GM18867 (cell line): Measurements from ENCODE around the gene OR11L1.

Experiments used
- ATAC-seq: cut with Tn5 transposase; IDR thresholded peaks from one replicate; pipeline ENCODE4 v1.9.1; 2021; ENCODE audit warnings: mild to moderate bottlenecking, moderate library complexity; ENCODE audit not compliant: unreplicated experiment

The OR11L1 gene

GRCh38 chr1:247841796-247842195 is at the start of gene OR11L1:
TSS of gene OR11L1 (minus strand) at chr1:247841896. CDS start at chr1:247841896, 0 bp downstream.
- no peak for ATAC-seq

- no peak for ATAC-seq
These were observed 43.2 kb upstream of the OR11L1 start for GRCh38 chr1:247884797-247885413.

DNA sequence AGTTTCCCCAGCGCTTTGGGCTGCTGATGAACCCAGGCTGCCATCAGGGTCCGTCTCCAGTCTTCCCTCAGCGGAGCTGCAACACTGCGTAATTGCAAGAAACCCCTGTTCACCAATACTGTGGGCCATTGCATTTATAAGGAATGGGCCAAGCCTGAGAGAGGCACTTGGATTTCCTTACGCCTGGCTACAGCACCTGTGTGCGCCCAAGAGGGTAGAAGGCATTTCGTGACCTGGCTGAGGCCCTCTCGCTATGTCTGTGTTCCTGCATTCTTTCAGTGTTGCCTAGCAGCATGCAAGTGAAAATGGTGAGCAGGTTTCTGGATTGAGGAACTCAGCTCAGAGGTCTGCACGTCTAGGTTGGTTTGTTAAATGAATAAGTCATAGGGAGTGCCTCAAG is 41.6 kb upstream of the OR11L1 start:
- no peak for ATAC-seq

GRCh38 chr1:247865416-247865815 is 23.7 kb upstream of the OR11L1 start:
- no peak for ATAC-seq

- ATAC-seq, result no peak
These were observed 22.9 kb upstream of the OR11L1 start for GRCh38 chr1:247864644-247865043.

GRCh38 chr1:247862756-247863155 is 21.1 kb upstream of the OR11L1 start:
- no peak for ATAC-seq

GRCh38 chr1:247857985-247858619 is 16.4 kb upstream of the OR11L1 start:
- no peak for ATAC-seq

DNA sequence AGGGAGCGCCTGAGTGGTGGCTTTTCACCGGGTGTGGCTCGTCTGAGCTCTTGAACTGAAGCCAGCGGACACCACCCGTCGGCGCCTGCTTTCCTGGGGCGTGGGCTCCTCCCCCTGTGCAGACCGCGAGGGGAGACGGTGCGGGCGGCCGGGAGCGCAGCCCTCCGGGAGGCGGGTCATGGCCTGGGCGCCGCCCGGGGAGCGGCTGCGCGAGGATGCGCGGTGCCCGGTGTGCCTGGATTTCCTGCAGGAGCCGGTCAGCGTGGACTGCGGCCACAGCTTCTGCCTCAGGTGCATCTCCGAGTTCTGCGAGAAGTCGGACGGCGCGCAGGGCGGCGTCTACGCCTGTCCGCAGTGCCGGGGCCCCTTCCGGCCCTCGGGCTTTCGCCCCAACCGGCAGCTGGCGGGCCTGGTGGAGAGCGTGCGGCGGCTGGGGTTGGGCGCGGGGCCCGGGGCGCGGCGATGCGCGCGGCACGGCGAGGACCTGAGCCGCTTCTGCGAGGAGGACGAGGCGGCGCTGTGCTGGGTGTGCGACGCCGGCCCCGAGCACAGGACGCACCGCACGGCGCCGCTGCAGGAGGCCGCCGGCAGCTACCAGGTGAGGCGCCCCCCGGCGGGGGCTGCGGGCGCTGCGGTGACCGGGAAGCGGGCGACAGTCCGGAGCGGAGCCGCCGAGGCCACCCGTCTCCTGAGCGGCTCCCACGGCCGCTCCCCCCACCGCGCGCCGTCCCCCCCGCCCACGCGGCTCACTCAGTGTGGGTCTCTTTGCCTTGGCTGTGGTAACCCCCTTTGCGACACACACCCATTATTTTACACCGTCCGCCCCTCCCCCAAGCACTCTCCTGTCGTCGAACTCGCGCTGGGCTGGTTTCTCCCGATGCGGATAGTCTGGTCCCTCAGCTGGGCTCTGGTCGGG is 15.6 kb upstream of the OR11L1 start, which contains the start of gene TRIM58:
TSS of gene TRIM58 (plus strand) at position 119 of the 916 bp plus-strand sequence. CDS start at position 179, 60 bp downstream.
- ATAC-seq, result no peak

- ATAC-seq, result no peak
These were observed 14.2 kb upstream of the OR11L1 start for GRCh38 chr1:247855911-247856310.

DNA sequence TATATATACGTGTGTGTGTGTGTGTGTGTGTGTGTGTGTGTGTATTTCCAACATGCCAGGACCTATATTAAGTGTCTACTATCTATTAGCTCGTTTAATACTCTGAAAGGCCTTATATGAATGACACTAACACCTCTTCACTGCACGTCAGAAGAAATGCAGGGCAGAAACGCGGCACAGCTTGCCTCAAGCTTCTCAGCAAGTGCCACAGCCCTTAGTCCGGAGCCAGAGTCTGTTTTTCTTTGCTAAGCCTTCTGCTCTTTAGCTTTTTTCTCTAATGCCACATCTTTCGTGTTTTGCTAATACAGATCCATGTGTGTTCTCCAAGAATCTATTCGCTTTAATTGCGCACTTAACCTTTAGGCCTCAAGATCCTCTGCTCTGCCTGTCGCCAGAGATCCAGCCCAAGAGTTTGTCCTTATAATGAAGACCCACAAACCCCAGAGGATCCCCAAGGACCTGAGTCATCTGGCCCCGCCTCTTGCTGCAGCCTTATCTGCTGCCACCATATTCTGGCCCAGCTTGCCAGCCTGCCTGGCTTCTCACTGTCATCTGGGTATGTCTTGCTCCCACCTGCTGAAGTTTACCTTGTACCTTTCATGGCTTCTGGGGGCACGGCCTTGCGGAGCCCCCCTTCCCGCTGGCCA is 13.3 kb upstream of the OR11L1 start:
- no peak for ATAC-seq

DNA sequence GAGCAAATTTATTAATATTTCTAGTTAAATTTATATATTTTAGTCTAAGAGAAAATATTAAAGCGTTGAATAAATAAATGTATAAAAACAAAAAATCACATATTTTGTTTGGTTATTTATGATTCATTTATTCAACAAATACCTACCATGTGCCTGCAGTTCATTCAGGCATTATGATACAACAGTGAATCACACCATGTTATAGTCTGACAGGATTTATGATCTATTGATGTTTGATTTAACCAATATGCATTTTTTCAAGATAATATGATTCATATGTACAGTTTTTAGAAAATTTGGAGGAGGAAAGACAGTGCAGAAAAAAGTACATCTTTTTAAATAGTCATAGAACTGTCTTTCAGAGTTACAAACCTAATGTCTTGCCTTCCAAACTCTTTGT is 7.9 kb upstream of the OR11L1 start:
- ATAC-seq, result no peak

GRCh38 chr1:247848346-247848745 is 6.7 kb upstream of the OR11L1 start:
- ATAC-seq, result no peak

DNA sequence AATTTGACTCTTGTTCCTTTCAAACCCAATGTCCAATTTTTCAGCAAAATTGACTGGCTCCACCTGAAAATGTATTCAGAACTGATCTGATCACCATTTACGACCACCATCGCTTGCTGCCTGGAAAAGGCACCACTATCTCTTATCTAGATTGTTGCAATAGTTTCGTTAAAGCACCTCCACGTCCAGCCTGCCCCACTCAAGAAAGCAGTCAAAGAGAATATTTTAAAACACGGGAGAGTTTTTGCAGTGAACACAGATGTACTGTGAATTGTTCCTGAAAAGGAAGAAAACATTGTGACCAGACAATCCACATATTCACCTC is 4.0 kb upstream of the OR11L1 start:
- no peak for ATAC-seq

- ATAC-seq, result no peak
These were observed 3.5 kb upstream of the OR11L1 start for GRCh38 chr1:247845011-247845692.

DNA sequence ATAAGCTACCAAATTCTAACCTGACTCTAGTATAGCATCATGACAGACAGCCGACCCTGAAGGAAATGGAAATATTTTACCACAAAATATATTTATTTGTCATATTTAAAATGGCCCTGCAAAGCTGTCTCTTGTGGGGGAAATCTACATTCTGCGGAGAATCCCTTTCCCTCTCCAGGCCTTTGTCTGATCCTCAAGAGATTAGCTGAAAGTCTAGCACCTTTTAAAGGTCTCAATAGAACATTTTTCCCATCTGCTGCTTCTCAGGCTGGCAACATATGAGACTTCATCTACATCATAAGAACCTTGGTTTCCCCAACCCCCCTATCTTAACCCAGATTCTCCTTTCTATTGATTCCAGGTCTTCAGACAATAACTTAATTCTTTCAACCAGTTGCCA is 1.7 kb upstream of the OR11L1 start:
- ATAC-seq, result no peak

DNA sequence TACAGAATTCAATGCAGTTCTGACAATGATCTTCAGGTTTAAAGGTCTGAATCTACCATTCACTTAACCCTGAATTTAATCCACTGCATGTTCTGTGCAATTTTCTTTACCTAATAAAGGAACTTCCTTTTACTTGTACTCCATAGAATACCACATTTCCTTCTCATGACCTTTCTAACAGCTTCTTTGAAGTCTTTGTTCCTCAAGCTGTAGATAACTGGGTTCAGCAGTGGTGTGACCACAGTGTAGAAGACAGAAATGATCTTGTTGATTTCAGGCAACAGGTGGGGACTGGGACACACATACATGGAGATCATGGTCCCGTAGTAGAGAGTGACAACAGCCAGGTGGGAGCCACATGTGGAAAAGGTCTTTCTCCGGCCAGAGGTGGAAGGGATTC is 878 bp downstream of the OR11L1 start:
- no peak for ATAC-seq

- no peak for ATAC-seq
These were observed 8.1 kb downstream of the OR11L1 start for GRCh38 chr1:247833601-247834000.

GRCh38 chr1:247829656-247830055 is 12.0 kb downstream of the OR11L1 start:
- ATAC-seq, result no peak

DNA sequence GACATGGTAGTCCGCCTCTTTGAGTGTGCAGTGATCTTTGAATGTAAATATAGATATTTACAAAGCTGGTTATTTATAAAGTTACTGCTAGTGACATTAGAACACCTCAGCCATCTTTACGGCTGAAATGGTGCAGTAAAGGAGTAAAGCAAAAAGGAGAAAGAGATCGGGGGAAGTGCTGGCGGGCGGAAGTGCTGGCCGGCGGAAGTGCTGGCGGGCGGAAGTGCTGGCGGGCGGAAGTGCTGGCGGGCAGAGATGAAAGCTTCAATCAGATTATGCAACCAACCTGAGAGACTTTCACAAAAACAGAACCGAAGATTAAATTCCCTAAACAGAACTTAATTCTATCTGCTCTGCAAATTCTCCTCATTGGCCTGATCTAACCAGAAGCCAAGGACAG is 16.3 kb downstream of the OR11L1 start:
- ATAC-seq, result no peak

- peak; percentile 71 for ATAC-seq
These were observed 17.7 kb downstream of the OR11L1 start, which contains the start of gene OR14A16 for GRCh38 chr1:247824023-247824422. TSS of gene OR14A16 (minus strand) at chr1:247824119. CDS start at chr1:247815729, 8,390 bp downstream.

GRCh38 chr1:247822060-247822459 is 19.6 kb downstream of the OR11L1 start:
- no peak for ATAC-seq
